Upper lobe of left lung (tissue), 4 donors: Measurements from ENCODE around the gene ADSS1.

Experiments
- POLR2A ChIP-seq, 4 donors: fragments of 450-650 bp; IDR thresholded peaks; one replicate each; pipeline ENCODE4 v1.5.1; 2016 to 2017; ENCODE audit warnings: antibody characterized with exemption in 4 of 4, mild to moderate bottlenecking in 2 of 4
- TF ChIP-seq, protein P1 (sequence below), 6 experiments: fragments of 450-650 bp in 4 of 6; fragments of 200-600 bp in 2 of 6; sonication (generic) in 2 of 6; IDR thresholded peaks; one replicate each; pipeline ENCODE4 v1.5.1; 2016 to 2019; ENCODE audit warnings: antibody characterized with exemption in 6 of 6

- no peak for TF ChIP-seq POLR2A (IDR thresholded peaks at IDR 0.05)
- TF ChIP-seq, protein P1, sequence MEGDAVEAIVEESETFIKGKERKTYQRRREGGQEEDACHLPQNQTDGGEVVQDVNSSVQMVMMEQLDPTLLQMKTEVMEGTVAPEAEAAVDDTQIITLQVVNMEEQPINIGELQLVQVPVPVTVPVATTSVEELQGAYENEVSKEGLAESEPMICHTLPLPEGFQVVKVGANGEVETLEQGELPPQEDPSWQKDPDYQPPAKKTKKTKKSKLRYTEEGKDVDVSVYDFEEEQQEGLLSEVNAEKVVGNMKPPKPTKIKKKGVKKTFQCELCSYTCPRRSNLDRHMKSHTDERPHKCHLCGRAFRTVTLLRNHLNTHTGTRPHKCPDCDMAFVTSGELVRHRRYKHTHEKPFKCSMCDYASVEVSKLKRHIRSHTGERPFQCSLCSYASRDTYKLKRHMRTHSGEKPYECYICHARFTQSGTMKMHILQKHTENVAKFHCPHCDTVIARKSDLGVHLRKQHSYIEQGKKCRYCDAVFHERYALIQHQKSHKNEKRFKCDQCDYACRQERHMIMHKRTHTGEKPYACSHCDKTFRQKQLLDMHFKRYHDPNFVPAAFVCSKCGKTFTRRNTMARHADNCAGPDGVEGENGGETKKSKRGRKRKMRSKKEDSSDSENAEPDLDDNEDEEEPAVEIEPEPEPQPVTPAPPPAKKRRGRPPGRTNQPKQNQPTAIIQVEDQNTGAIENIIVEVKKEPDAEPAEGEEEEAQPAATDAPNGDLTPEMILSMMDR (IDR thresholded peaks at IDR 0.05), result no peak
Observed at GRCh38 chr14:104751539-104752422, 27.8 kb downstream of the ADSS1 start.
